NCI-H2029 treated with DMSO at 0.1 percent for 48 hours (cell line): ENCODE measurements around the gene CDK19.
"Not testable (repeated sequence)": the region's sequence is repeated elsewhere in the genome, so short reads cannot be mapped to it uniquely, and the experiment has no call there.

Experiments
- DNase-seq: peaks from one replicate; lab custom pipeline; 2025; lab: John Stamatoyannopoulos, UW

CDK19 gene

DNA sequence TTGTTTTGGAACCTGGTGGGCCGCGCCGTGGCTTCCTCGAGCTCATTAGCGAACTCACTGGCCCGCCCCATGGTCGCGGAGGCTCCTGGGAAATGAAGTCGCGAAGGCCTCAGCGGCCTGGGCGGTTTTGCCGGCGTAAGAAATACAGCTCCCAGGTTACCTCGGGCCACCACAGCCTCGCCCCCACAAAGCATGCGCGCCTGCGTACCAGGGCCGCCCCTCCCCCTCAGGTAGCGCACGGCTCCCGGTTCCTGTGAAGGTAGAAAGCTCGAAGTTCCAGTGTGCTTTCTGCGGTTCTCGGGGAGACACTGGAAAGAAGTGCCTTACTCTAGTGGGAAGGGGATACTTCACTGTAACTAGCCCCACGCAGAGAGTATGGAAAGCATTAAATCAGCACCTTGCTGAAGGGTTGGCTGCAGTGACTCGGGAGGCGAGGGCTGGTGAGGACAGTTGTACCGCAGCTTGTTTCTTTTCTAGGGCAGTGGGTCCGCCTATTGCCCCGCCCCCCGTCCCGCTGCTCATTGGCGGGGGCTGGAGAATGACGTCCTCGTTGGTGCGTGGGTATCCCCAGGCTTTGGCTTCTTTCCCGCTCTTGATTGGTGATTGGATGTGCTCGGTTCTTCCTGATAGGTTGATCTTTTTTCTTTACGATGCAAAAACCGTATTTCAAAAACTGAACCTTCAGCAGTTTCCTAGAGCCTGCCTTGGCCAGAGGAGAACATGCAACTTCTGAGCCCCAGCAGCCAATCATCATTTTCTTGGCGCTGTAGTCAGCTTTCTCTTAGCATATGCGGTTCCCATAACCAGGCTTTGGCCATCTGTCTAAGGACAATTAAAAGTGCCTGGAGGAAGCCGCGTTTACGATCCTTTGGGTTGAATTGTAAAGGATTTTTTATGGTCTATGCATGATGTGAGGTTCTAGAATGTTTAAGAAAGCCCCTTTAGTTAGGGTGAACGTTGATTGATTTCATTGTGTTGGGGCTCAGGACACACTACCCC is at the start of gene CDK19:
CDK19 (minus strand) TSS at position 59 of the 999 bp plus-strand sequence. CDS start 333 bp downstream, outside the sequence.
- peak; percentile 97 for DNase-seq

DNA sequence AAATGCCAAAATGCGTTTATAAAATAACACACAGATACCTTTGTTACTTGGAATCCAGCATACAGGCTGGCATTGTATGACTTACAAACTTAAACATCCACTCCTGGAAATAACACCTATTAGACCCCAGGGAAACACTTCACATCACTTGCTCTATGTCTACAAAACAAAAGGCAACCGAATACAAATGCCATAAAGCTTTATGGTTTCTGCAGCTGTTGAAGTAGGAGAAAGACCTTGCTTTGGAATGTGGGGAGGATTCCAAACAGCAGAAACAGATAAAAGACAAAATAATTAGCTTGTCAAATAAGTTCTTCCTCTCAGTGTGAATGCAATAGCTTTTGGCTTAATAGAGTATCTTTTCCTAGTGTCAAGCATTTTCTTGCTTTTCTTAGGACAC is 49.6 kb upstream of the CDK19 start:
- DNase-seq: no peak

DNA sequence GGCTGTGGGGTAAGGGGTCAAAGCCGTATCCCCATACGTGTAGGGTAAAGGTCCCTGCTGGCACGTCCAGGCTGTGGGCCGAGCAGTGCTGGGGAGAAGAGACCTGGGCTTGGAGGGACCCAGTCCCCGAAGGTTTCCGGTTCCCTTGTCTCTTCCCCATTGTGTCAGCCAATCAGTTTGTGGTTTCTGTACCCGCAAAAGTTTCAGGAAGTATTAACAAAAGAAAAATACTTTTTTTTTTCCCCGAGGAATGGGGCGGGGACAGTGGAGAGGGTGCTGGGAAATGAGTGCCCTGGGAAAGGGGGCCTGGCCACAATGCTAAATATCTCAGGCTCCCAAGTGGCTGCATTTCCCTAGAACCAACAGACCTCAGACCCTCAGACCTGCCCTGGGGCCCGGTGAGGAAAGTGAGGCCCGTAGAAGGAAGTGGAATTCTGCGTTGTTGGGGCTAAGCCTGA is 44.1 kb upstream of the CDK19 start:
- no peak for DNase-seq

DNA sequence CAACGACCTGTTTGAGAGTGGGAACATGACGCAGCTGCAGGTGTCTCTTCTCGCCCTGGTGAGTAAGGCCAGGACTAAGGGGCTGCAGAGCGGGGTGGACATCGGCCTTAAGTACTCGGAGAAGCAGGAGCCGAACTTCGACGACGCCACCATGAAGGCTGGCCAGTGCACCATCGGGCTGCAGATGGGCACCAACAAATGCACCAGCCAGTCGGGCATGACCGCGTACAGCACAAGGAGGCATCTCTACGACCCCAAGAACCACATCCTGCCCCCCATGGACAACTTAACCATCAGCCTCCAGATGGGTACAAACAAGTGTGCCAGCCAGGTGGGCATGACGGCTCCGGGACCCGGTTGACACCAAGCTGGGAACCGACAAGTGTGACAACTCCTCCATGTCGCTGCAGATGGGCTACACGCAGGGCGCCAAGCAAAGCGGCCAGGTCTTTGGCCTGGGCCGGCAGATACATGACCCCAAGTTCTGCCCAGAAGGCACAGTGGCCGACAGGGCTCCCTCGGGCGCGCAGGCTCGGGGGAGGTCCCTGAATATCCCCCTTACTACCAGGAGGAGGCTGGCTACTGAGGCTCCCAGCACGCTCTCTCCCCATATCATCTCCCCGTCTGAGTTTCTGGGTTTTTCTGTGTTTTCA is 43.4 kb upstream of the CDK19 start:
- no peak for DNase-seq

DNA sequence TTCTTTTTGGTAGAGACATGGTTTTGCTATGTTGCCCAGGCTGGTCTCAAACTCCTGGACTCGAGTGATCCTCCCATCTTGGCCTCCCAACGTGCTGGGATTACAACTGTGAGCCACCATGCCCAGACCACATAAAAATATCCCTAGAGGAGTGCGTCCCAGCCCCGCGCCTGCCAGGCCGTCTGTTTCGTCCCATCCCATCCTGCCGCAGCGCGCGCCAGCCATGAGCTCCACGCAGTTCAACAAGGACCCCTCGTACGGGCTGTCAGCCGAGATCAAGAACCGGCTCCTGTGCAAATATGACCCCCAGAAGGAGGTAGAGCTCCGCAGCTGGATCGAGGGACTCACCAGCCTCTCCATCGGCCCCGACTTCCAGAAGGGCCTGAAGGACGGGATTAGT is 42.7 kb upstream of the CDK19 start:
- no peak for DNase-seq

DNA sequence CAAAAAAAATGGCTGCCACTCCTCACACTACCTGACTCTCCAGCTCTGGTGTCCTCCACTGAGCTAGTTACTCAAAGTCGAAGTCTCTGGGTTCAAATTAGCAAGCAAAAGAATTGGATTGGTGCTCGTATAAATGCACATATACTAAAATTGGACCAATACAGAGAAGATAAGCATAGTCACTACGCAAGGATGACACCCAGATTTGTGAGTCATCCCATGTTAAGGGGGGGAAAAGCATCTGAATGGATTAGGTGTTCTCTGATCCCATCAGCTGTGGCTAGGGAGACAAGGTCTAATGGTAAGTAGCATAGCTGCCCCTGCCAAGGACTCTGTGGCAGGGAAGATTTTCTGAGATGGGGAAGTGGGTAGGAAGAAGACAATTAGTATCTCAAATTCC is 41.0 kb upstream of the CDK19 start:
- DNase-seq: no peak

DNA sequence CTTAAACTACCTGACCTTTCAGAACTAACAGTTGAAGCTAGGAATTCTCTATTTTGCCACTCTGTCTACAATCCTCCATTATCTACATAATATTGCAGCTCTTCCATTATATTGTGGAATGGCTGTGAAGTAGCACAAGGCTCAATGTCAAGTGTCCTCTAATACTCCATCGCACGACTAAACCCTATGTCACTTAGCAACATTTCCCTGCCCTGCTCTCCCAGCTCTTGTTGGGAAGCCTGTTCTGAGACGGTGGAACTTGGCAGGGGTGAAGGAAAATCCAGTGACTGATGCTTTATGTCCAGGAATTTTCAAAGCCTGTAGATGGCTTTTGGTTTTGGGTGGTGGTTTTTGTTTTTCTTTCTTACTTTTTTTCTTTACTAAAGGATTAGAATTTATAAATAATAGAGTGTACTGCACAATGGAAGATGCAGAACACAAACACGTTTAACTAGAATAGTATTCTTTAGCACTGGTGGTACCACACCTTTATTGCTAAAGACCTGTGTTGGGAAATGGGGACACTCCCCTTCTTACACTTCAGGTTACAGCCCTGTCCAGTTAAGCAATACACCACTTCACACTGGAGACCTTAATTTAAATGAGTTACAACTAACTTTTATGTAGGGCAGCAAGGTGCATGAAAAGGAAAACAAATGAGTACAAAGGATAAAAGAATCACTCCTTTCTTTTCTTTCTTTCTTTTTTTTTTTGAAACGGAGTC is 38.6 kb upstream of the CDK19 start:
- DNase-seq: no peak

DNA sequence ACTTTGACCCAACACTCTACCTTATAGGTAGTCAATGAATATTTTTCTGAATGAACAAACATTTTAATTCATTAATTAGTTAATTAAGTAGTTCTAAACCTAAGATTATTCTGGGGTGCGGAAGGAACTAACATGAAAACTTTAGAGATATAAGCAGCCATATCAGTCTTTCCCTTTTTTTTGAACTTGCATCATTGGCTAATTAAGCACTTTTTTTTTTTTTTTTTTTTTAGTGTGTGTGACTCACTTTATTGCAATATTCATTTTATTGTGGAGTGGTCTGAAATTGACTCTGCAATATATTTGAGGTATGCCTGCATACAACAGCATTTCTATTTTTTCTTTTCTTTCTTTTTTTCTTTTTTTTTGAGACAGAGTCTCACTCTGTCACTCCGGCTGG is 37.5 kb upstream of the CDK19 start:
- no peak for DNase-seq

DNA sequence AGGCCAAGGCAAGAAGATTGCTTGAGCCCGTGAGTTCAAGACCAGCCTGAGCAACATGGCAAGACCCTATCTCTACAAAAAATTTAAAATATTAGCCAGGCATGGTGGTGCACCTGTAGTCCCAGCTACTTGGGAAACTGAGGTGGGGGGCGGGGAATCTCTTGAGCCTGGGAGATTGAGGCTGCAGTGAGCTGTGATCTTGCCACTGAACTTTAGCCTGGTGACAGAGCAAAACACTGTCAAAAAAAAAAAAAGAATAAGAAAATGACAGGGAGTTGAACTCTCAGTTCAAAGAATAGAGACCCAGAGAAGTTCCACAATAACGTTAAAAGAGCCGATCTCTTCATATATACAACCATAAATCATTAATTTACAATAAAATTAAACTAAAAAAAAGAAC is 34.5 kb upstream of the CDK19 start:
- no peak for DNase-seq

DNA sequence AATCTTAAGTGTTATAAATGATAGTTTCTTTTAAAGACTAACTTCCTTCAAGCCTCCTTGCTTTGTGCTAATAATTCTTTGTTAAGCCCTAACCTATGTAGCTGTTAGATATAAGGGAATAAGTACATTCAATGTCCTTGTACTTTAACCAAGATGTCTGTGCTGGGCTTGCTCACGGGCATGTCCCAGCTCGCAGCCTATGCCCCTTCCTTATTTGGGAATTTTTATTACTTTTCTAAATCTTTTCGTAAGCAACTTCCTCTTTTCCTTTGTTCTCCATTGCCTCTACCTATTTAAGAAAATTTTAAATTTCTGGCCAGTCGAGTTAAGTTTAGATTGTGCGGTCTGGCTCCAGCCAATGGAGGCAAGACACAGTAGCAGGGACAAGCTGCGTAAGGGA is 26.0 kb upstream of the CDK19 start:
- no peak for DNase-seq

DNA sequence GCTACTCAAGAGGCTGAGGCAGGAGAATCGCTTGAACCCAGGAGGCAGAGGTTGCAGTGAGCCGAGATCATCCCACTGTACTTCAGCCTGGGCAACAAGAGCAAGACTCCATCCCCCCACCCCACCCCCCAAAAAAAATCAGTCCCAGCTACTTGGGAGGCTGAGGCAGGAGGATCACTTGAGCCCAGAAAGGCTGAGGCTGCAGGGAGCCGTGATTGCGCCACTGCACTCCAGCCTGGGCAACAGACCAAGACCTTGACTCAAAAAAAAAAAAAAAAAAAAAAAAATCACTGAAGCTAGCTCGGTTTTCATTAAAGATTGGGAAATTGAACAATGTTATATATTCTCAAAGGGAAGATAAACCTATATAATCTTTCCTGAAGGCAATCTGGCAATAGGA is 20.5 kb upstream of the CDK19 start:
- not testable (repeated sequence) for DNase-seq

DNA sequence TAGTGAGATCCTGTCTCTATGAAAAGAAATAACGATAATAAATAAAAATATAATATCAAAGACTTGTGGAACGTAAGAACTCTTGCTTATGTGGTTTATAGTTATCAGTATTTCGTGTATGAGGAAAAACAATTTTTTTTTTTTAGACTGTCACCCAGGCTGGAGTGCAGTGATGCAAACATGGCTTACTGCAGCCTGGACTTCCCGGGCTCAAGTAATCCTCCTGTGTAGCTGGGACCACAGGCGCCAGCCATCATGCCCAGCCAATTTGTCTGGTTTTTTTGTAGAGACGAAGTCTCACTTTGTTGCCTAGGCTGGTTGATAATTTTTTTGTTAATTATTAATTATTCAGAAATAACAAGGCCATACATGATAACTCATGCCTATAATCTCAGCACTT is 18.6 kb upstream of the CDK19 start:
- no peak for DNase-seq

DNA sequence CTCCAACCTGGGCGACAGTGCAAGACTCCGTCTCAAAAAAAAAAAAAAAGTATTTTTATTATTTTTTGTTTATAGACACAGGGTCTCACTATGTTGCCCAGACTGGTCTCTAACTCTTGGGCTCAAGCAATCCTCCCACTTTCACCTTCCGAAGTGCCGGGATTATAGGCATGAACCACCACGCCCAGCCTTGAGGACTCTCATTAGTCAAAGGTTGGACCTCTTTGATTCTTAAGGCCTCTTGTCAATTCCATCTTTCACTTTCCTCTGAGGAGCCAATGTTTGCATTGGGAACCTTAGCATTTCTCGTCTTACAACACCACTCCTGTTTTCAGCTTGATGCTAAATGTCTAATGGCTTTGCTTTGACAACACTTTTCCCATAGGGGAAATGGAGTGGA is 16.1 kb upstream of the CDK19 start:
- no peak for DNase-seq

DNA sequence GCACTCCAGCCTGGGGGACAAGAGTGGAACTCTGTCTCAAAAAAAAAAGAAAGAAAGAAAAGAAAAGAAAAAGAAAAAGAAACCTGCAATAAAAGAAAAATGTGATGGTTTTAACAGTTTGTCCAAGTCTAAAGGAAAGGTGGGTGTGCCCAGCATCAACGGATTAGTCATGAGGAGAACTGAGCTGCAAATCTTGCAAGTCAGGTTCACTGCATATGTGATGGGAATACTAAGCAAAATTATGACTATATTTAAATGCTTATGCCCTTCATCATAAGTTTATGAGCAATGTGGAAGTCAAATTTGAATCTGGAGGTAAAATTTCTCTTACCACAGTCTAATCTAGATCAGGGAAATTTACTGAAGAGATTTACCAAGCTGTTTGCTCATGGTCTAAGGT is 13.1 kb upstream of the CDK19 start:
- no peak for DNase-seq

DNA sequence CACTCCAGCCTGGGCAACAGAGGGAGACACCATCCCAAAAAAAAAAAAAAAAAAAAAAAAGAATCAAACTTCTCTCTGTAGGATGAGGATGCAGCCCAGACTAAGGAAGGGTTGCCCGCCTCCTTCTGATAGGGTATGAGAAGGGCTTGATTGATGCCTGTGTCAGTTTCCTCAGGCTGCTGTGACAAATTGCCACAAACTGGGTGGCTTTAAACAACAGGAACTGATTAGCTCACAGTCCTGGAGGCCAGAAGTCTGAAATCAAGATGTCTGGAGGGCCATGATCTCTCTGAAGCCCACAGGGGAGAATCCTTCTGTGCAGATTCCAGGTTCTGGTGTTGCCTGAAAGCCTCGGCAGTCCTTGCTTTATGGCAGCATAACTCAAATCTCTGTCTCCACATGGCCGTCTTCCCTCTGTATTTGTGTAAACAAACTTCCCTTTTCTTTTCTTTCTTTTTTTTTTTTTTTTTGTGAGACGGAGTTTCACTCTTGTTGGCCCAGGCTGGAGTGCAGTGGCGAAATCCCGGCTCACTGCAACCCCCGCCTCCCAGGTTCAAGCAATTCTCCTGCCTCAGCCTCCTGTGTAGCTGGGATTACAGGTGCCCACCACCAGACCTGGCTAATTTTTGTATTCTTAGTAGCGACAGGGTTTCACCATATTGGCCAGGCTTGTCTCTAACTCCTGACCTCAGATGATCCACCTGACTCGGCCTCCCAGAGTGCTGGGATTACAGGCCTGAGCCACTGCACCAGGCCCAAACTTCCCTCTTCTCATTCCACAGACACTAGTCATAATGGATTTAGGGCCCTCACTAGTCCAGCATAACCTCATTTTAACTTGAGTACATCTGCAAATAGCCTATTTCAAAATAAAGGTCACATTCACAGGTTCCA is 11.2 kb upstream of the CDK19 start:
- DNase-seq: no peak

DNA sequence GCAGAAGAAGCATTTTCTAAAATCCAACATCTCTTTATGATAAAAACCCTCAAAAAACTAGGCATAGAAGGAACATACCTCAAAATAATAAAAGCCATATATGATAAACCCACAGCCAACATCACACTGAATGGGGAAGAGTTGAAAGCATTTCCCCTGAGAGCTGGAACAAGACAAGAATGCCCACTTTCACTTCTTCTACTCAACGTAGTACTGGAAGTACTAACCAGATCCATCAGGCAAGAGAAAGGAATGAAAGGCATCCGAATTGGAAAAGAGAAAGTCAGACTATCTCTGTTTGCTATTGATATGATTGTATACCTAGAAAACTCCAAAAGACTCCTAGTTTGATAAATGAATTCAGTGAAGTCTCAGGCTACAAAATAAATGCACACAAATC is 7.9 kb upstream of the CDK19 start:
- no peak for DNase-seq

DNA sequence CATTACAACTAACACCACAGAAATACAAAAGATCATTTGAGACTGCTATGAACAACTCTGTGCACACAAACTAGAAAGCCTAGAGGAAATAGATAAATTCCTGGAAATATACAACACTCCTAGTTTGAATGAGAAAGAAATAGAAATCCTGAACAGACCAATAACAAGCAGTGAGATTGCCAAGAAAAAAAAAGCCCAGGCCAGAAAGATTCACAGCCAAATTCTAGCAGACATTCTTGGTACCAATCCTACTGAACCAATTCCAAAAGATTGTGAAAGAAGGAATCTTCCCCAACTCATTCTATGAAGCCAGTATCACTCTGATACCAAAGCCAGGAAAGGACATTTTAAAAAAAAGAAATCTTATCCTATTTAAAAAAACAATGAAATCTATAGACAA is 7.0 kb upstream of the CDK19 start:
- no peak for DNase-seq

DNA sequence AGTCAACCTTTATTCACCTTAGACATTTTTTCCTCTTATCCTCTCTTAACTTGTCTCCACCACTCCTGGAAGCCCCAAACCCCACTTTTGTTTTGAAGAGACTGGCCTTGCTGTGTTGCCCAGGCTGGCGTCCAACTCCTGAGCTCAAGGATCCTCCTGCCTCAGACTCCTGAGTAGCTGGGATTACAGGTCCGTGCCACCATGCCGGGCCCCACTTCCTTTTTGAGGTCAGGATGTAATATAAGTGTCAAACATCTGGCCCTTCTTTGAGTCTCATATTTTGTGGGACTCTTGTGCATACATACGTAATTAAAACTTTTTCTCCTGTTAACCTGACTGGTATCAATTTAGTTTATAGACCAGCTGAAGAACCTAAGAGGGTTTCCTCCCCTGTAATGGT is 1.4 kb upstream of the CDK19 start:
- no peak for DNase-seq

DNA sequence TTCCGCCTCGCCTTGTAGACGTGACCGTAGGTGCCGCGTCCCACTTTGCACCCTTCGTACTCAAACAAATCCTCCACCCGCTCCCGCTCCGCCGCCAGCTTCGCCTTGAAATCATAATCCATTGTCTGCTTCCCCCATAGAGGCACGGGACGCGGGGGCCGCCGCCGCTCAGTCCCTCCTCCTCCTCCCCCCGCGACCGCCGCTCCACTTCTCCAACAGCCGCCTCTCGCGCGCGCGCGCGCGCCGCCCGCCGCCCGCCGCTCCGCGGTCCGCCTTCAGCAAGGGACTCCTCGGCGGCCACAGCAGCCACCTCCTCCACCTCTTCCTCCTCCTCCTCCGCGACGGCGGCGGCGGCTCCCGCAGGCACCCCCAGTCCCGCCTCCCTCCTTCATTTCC is 256 bp downstream of the CDK19 start:
- DNase-seq: peak; percentile 20

DNA sequence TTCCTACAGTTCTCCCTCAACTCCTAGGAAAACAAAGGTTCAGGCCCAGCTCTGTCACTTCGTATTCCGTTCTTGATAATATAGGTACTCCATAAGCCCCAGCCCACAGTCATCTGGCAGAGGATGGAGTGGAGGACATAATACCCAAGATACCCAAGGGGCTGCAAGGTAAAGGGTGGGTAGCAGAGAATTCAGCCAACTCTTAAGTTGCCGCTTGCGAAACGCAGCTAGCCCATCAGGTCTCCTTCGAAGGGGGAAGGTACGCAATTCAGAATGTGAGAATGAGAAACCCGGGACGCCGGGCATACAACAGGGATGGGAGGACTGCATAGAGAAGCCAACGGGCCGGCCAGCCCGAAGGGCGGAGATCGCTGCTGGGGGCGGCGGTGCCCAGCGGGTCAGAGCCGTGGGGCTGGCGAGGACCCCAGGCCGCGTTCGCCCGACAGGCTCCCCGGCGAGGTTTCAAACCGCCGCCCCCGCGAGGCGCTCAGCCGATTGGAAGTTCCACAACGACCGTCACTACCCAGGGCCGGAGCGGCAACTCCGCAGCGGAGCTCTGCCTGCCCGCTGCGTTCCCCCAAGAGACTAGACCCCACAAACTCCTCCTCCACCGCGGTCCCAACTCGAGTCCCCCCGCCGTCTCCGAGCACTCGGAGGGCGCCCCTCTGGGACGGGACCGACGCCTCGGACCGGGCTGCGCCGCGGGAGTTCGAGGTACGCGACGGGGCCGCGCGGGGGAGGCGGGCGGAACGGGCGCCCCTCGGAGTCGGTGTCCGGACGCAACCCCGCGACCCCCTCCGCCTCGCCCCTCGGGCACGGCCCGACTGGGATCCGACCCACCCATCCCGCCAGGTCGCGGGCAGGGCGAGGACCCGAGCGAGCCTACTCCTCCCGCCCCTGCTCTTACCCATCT is 911 bp downstream of the CDK19 start:
- DNase-seq: no peak
